Thymus (tissue), 11 donors: ENCODE results near the gene ADAD2. TPM values are rescaled to one million over a fixed set of nuclear protein-coding genes. Genes with fewer than 3 reads are reported as not detected.

Experiments
- DNase-seq, 9 donors: peaks; one replicate each; pipeline ENCODE4 v3.0.0-alpha.2; 2013; ENCODE audit warnings: low spot score in 9 of 9, low read depth in 6 of 9, missing footprints in 1 of 9
- H3K27ac ChIP-seq, 2 donors: one replicate each; pipeline ENCODE4 v1.5.1; 2013; ENCODE audit warnings: control low read depth in 1 of 2, low read depth in 1 of 2, low read length in 1 of 2, mild to moderate bottlenecking in 1 of 2, moderate library complexity in 1 of 2
- H3K27me3 ChIP-seq, 2 donors: one replicate each; pipeline ENCODE4 v1.5.1; 2013; ENCODE audit warnings: low read length in 1 of 2; ENCODE audit not compliant: control insufficient read depth in 2 of 2, insufficient read depth in 1 of 2
- H3K36me3 ChIP-seq, 2 donors: one replicate each; pipeline ENCODE4 v1.5.1; 2013; ENCODE audit warnings: low read length in 1 of 2, mild to moderate bottlenecking in 1 of 2, moderate library complexity in 1 of 2; ENCODE audit not compliant: control insufficient read depth in 2 of 2, insufficient read depth in 2 of 2
- H3K4me1 ChIP-seq, 2 donors: one replicate each; pipeline ENCODE4 v1.5.1; 2013; ENCODE audit warnings: low read length in 2 of 2; ENCODE audit not compliant: control insufficient read depth in 2 of 2, insufficient read depth in 2 of 2
- H3K4me3 ChIP-seq, 2 donors: one replicate each; pipeline ENCODE4 v1.5.1; 2013; ENCODE audit warnings: low read length in 2 of 2, control low read depth in 1 of 2, mild to moderate bottlenecking in 1 of 2
- H3K9me3 ChIP-seq, 2 donors: one replicate each; pipeline ENCODE4 v1.5.1; 2013; ENCODE audit warnings: low read length in 1 of 2, mild to moderate bottlenecking in 1 of 2; ENCODE audit not compliant: control insufficient read depth in 2 of 2, insufficient read depth in 1 of 2
- WGBS: extraction: QIAGEN DNeasy Blood & Tissue Kit; methylation state at CpG from one replicate; pipeline ENCODE4 v1.1.7; 2013; 5-methylcytosine and 5-hydroxymethylcytosine counted together
- polyA plus RNA-seq: library from polyadenylated mRNA; stranded (reverse); fragments of 200-250 nt; gene quantifications from one replicate; pipeline ENCODE4 v1.2.3, GENCODE V29; 2013
- total RNA-seq: library from RNA; stranded (reverse); fragments of 120-200 nt; gene quantifications from one replicate; pipeline ENCODE4 v1.2.4, GENCODE V29; 2013
- donor health status: healthy.

Gene ADAD2
- total and polyA plus RNA-seq, 2 donors = 0.38 to 0.71 TPM

- Histone ChIP-seq H3K4me1 (no peaks in the 10 kb centered on the region), H3K27ac (no peak overlapping the region), H3K4me3 (no peak overlapping the region), H3K27me3 (no peaks in the 10 kb centered on the region), H3K36me3 (peaks cover 13 to 14% of the 10 kb centered on the region in 2 donors), H3K9me3 (no peaks in the 10 kb centered on the region)
- no peak for DNase-seq
- WGBS = 87% methylated on average over 11 of the region's 11 CpGs
These were observed 16.6 kb upstream of the ADAD2 start for GRCh38 chr16:84174396-84174795.

GRCh38 chr16:84175350-84176081 is 15.4 kb upstream of the ADAD2 start:
- no peak overlapping the region for H3K27ac ChIP-seq

GRCh38 chr16:84176192-84177053 is 14.5 kb upstream of the ADAD2 start:
- Histone ChIP-seq H3K36me3 (peaks cover 19 to 34% of the 10 kb centered on the region in 2 donors), H3K27ac (no peak overlapping the region), H3K27me3 (no peaks in the 10 kb centered on the region), H3K4me3 (no peak overlapping the region), H3K4me1 (no peaks in the 10 kb centered on the region), H3K9me3 (no peaks in the 10 kb centered on the region)
- no peak for DNase-seq
- 92% methylated on average over 18 of the region's 18 CpGs for WGBS

More at GRCh38 chr16:84175350-84176081, 15.4 kb upstream of the ADAD2 start:
- Histone ChIP-seq H3K4me1 (no peaks in the 10 kb centered on the region), H3K4me3 (no peak overlapping the region), H3K27me3 (no peaks in the 10 kb centered on the region), H3K9me3 (no peaks in the 10 kb centered on the region), H3K36me3 (peaks cover 14 to 25% of the 10 kb centered on the region in 2 donors)
- peak in 6 of 9 donors; percentile 37 to 76 (median 52) for DNase-seq
- 39% methylated on average over 10 of the region's 10 CpGs for WGBS

GRCh38 chr16:84177741-84178073 is 13.2 kb upstream of the ADAD2 start:
- WGBS = 96% methylated on average over 9 of the region's 9 CpGs
- Histone ChIP-seq H3K27me3 (no peaks in the 10 kb centered on the region), H3K27ac (no peak overlapping the region), H3K4me3 (no peak overlapping the region), H3K9me3 (no peaks in the 10 kb centered on the region), H3K4me1 (no peaks in the 10 kb centered on the region), H3K36me3 (peaks cover 30 to 47% of the 10 kb centered on the region in 2 donors)
- DNase-seq = no peak

GRCh38 chr16:84178146-84178765 is 12.7 kb upstream of the ADAD2 start:
- no peaks in the 10 kb centered on the region for H3K27me3 ChIP-seq
- H3K27ac ChIP-seq = no peak overlapping the region
- 96% methylated on average over 15 of the region's 15 CpGs for WGBS
- peaks cover 35 to 52% of the 10 kb centered on the region in 2 donors for H3K36me3 ChIP-seq
- no peak overlapping the region for H3K4me3 ChIP-seq
- DNase-seq = no peak
- H3K9me3 ChIP-seq = no peaks in the 10 kb centered on the region
- no peaks in the 10 kb centered on the region for H3K4me1 ChIP-seq

GRCh38 chr16:84178892-84179611 is 11.9 kb upstream of the ADAD2 start:
- Histone ChIP-seq H3K4me1 (no peaks in the 10 kb centered on the region), H3K4me3 (no peak overlapping the region), H3K9me3 (no peaks in the 10 kb centered on the region), H3K27me3 (no peaks in the 10 kb centered on the region), H3K36me3 (peaks cover 40 to 60% of the 10 kb centered on the region in 2 donors), H3K27ac (no peak overlapping the region)
- no peak for DNase-seq
- WGBS = 96% methylated on average over 28 of the region's 28 CpGs

GRCh38 chr16:84179612-84180320 is 11.2 kb upstream of the ADAD2 start:
- H3K4me3 ChIP-seq = no peak overlapping the region
- H3K4me1 ChIP-seq = no peaks in the 10 kb centered on the region

GRCh38 chr16:84180519-84181140 is 10.3 kb upstream of the ADAD2 start:
- H3K36me3 ChIP-seq = peaks cover 40 to 65% of the 10 kb centered on the region in 2 donors
- H3K27me3 ChIP-seq = no peaks in the 10 kb centered on the region
- no peak overlapping the region for H3K27ac ChIP-seq
- no peak overlapping the region for H3K4me3 ChIP-seq
- WGBS = 96% methylated on average over 21 of the region's 21 CpGs
- peaks cover 0 to 2% of the 10 kb centered on the region in 2 donors for H3K4me1 ChIP-seq
- no peak for DNase-seq
- H3K9me3 ChIP-seq = no peaks in the 10 kb centered on the region

More at GRCh38 chr16:84179612-84180320, 11.2 kb upstream of the ADAD2 start:
- Histone ChIP-seq H3K9me3 (no peaks in the 10 kb centered on the region), H3K27me3 (no peaks in the 10 kb centered on the region), H3K36me3 (peaks cover 40 to 61% of the 10 kb centered on the region in 2 donors), H3K27ac (no peak overlapping the region)
- DNase-seq = no peak
- WGBS = 96% methylated on average over 33 of the region's 33 CpGs
